HepG2 (cell line): Measurements from ENCODE around the gene XRCC1. TPM values are rescaled to one million over a fixed set of nuclear protein-coding genes. Genes with fewer than 3 reads are reported as not detected.

Experiments
- AKNA ChIP-seq: sonication (generic); formaldehyde crosslinking; IDR thresholded peaks from 2 replicates; pipeline ENCODE4 v1.4.0; 2020; ENCODE audit warnings: missing genetic modification reagents, borderline replicate concordance
- CEBPG ChIP-seq: IDR thresholded peaks from 2 replicates; pipeline ENCODE4 v1.6.1; 2016
- GZF1 ChIP-seq: sonication (generic); formaldehyde crosslinking; IDR thresholded peaks from 2 replicates; pipeline ENCODE4 v1.5.1; 2020; ENCODE audit warnings: mild to moderate bottlenecking, missing genetic modification reagents
- MED1 ChIP-seq: sonication (generic); formaldehyde crosslinking; IDR thresholded peaks from 2 replicates; pipeline ENCODE4 v1.4.0; 2020; ENCODE audit warnings: missing genetic modification reagents
- PBX2 ChIP-seq: IDR thresholded peaks from 2 replicates; pipeline ENCODE4 v1.6.1; 2016; ENCODE audit warnings: control low read depth
- RNF2 ChIP-seq: fragments of 450-650 bp; conservative IDR thresholded peaks from 2 replicates; pipeline ENCODE4 v1.6.1; 2016; ENCODE audit warnings: low read depth
- THYN1 ChIP-seq: sonication (generic); formaldehyde crosslinking; IDR thresholded peaks from 2 replicates; pipeline ENCODE4 v1.8.1; 2023; ENCODE audit warnings: low read depth, mild to moderate bottlenecking, moderate library complexity, missing genetic modification reagents, borderline replicate concordance
- U2AF2 ChIP-seq: fragments of 200-400 bp; formaldehyde crosslinking; IDR thresholded peaks from 2 replicates; pipeline ENCODE4 v1.6.1; 2017; ENCODE audit warnings: low read depth, mild to moderate bottlenecking, low read length
- ZFP91 ChIP-seq: sonication (generic); formaldehyde crosslinking; IDR thresholded peaks from 2 replicates; pipeline ENCODE4 v1.9.0; 2022; ENCODE audit warnings: missing genetic modification reagents, mild to moderate bottlenecking, borderline replicate concordance
- ZFYVE20 ChIP-seq: sonication (generic); formaldehyde crosslinking; IDR thresholded peaks from 2 replicates; pipeline ENCODE4 v1.8.0; 2023; ENCODE audit warnings: low read depth, mild to moderate bottlenecking, moderate library complexity, missing genetic modification reagents, borderline replicate concordance
- ZNF101 ChIP-seq: sonication (generic); formaldehyde crosslinking; IDR thresholded peaks from 2 replicates; pipeline ENCODE4 v1.4.0; 2020; ENCODE audit warnings: mild to moderate bottlenecking, low read depth, missing genetic modification reagents, borderline replicate concordance
- ZNF12 ChIP-seq: sonication (generic); formaldehyde crosslinking; IDR thresholded peaks from 2 replicates; pipeline ENCODE4 v1.5.0; 2020; ENCODE audit warnings: missing genetic modification reagents
- ZNF441 ChIP-seq: sonication (generic); formaldehyde crosslinking; IDR thresholded peaks from 2 replicates; pipeline ENCODE4 v1.7.0; 2021; ENCODE audit warnings: missing genetic modification reagents, borderline replicate concordance
- ZNF546 ChIP-seq: sonication (generic); formaldehyde crosslinking; conservative IDR thresholded peaks from 2 replicates; pipeline ENCODE4 v1.8.1; 2023; ENCODE audit warnings: mild to moderate bottlenecking, missing genetic modification reagents
- ZNF589 ChIP-seq: sonication (generic); formaldehyde crosslinking; conservative IDR thresholded peaks from 2 replicates; pipeline ENCODE4 v1.8.0; 2022; ENCODE audit warnings: mild to moderate bottlenecking, moderate library complexity, missing genetic modification reagents
- polyA plus RNA-seq, 8 experiments: library from polyadenylated mRNA; depleted of rRNA in 3 of 8; stranded (reverse) in 7 of 8; unstranded in 1 of 8; fragments of >200 nt; fragmentation: Illumina TruSeq in 4 of 8; extraction: Trizol in 4 of 8; gene quantifications; 2 replicates each; pipeline versions ENCODE4 v1.2.1 to v1.2.3, GENCODE V29; 2011 to 2016; ENCODE audit warnings: low read depth in 4 of 8, missing spikeins in 1 of 8, mixed read lengths in 1 of 8; ENCODE audit not compliant: insufficient read depth in 1 of 8
- total RNA-seq, 5 experiments: library from RNA; depleted of rRNA; stranded (reverse); fragments of >200 nt; fragmentation: Illumina TruSeq; extraction: Trizol; gene quantifications; 2 replicates each; pipeline ENCODE4 v1.2.3, GENCODE V29; 2016; ENCODE audit warnings: low read depth in 1 of 5
- TF ChIP-seq, protein P1 (sequence below): sonication (generic); formaldehyde crosslinking; conservative IDR thresholded peaks from 2 replicates; pipeline ENCODE4 v1.8.1; 2023; ENCODE audit warnings: missing genetic modification reagents
- TF ChIP-seq, protein P2 (sequence below): sonication (generic); formaldehyde crosslinking; IDR thresholded peaks from 2 replicates; pipeline ENCODE4 v1.5.1; 2020; ENCODE audit warnings: missing genetic modification reagents, mild to moderate bottlenecking, borderline replicate concordance

The XRCC1 gene
- total and polyA plus RNA-seq, 2 of the 13 experiments (the other 11 are each of a cell fraction or from before 2014, with no cell fraction given): 24.7 to 26.3 TPM

GRCh38 chr19:43619262-43620060 lies 44.1 kb upstream of the XRCC1 start, which contains the start of gene ZNF428 (continued):
- peak; percentile 93; the same call in 1 of the 2 replicates for TF ChIP-seq ZFP91 (CRISPR knock-in tag)
- peak; percentile 69 for TF ChIP-seq MED1 (CRISPR knock-in tag)
- peak; percentile 68 for TF ChIP-seq ZNF589
- TF ChIP-seq, protein P1, sequence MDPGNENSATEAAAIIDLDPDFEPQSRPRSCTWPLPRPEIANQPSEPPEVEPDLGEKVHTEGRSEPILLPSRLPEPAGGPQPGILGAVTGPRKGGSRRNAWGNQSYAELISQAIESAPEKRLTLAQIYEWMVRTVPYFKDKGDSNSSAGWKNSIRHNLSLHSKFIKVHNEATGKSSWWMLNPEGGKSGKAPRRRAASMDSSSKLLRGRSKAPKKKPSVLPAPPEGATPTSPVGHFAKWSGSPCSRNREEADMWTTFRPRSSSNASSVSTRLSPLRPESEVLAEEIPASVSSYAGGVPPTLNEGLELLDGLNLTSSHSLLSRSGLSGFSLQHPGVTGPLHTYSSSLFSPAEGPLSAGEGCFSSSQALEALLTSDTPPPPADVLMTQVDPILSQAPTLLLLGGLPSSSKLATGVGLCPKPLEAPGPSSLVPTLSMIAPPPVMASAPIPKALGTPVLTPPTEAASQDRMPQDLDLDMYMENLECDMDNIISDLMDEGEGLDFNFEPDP: peak; percentile 13; the same call in 1 of the 2 replicates
- no peak; the same call in 1 of the 2 replicates for TF ChIP-seq THYN1 (CRISPR knock-in tag)
- TF ChIP-seq AKNA (CRISPR knock-in tag): peak; percentile 90
- peak; percentile 34; the same call in 1 of the 2 replicates for TF ChIP-seq ZFYVE20 (CRISPR knock-in tag)
- TF ChIP-seq U2AF2: no peak
- TF ChIP-seq ZNF101 (CRISPR knock-in tag): 0 out of 2 replicates have a peak, but pooled peaks have one; percentile 87
- TF ChIP-seq ZNF441 (CRISPR knock-in tag): 0 out of 2 replicates have a peak, but pooled peaks have one; percentile 34
- TF ChIP-seq PBX2 (CRISPR knock-in tag): no peak
- TF ChIP-seq ZNF546 (CRISPR knock-in tag): peak; percentile 96
- TF ChIP-seq, protein P2, sequence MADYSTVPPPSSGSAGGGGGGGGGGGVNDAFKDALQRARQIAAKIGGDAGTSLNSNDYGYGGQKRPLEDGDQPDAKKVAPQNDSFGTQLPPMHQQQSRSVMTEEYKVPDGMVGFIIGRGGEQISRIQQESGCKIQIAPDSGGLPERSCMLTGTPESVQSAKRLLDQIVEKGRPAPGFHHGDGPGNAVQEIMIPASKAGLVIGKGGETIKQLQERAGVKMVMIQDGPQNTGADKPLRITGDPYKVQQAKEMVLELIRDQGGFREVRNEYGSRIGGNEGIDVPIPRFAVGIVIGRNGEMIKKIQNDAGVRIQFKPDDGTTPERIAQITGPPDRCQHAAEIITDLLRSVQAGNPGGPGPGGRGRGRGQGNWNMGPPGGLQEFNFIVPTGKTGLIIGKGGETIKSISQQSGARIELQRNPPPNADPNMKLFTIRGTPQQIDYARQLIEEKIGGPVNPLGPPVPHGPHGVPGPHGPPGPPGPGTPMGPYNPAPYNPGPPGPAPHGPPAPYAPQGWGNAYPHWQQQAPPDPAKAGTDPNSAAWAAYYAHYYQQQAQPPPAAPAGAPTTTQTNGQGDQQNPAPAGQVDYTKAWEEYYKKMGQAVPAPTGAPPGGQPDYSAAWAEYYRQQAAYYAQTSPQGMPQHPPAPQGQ: no peak
- no peak for TF ChIP-seq CEBPG (CRISPR knock-in tag)
- TF ChIP-seq GZF1 (CRISPR knock-in tag): peak; percentile 45; the same call in 1 of the 2 replicates
- TF ChIP-seq RNF2: peak; percentile 84; the same call in 1 of the 2 replicates
- TF ChIP-seq ZNF12: 0 out of 2 replicates have a peak, but pooled peaks have one; percentile 13
